ENCODE results near the gene LNPEP. TPM values are rescaled to one million over a fixed set of nuclear protein-coding genes. Genes with fewer than 3 reads are reported as not detected.

LNPEP gene
- total RNA-seq, 1 donor from 2014 or later: 13.2 TPM

DNA sequence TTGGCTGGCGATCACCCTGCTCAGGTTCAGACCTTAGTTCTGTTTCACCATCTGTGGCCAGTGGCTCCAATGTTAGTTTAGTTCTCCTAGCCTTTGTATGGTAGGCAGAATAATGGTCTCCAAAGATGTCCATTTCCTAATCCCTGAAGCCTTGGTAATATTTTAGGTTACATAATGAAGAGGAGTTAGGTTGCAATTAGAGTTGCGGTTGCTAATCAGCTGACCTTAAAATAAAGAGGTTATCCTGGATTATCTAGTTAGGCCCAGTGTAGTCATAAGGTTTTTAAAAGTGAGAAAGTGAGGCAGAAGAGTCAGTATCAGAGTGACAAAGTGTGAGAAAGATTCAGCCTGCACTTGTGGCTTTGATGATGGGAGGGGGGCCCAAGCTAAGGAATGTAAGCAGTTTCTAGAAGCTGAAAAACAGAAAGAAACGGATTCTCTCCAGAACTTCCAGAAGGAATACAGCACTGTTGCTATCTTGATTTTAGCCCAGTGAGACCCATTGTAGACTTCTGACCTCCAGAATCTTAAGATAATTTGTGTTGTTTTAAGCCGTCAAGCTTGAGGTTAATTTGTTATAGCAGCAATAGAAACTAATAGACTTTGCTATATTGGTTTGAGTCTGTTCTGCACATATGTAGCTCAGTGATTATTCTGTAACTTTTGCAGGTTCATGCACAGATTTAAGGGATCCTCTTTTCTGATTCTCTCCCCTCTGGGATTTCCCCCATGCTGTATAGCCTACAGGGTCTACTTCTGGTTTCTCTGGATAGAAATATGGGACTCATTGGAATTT is 21.6 kb downstream of the LNPEP start:
- H3K36me3 Mint-ChIP-seq (ENCODE audit: low read depth, unreplicated experiment): no peaks in the 10 kb centered on the region
- H3K9me3 Mint-ChIP-seq (ENCODE audit: unreplicated experiment): no peaks in the 10 kb centered on the region
- H3K4me3 Mint-ChIP-seq (ENCODE audit: unreplicated experiment): no peak overlapping the region
- no peaks in the 10 kb centered on the region for H3K27me3 Mint-ChIP-seq (ENCODE audit: unreplicated experiment)
- H3K4me1 Mint-ChIP-seq (ENCODE audit: unreplicated experiment): peaks cover 9% of the 10 kb centered on the region
- no peak overlapping the region for H3K27ac Mint-ChIP-seq (ENCODE audit: unreplicated experiment)
- no peak for DNase-seq (ENCODE audit: low spot score)
- TF ChIP-seq, protein P1, sequence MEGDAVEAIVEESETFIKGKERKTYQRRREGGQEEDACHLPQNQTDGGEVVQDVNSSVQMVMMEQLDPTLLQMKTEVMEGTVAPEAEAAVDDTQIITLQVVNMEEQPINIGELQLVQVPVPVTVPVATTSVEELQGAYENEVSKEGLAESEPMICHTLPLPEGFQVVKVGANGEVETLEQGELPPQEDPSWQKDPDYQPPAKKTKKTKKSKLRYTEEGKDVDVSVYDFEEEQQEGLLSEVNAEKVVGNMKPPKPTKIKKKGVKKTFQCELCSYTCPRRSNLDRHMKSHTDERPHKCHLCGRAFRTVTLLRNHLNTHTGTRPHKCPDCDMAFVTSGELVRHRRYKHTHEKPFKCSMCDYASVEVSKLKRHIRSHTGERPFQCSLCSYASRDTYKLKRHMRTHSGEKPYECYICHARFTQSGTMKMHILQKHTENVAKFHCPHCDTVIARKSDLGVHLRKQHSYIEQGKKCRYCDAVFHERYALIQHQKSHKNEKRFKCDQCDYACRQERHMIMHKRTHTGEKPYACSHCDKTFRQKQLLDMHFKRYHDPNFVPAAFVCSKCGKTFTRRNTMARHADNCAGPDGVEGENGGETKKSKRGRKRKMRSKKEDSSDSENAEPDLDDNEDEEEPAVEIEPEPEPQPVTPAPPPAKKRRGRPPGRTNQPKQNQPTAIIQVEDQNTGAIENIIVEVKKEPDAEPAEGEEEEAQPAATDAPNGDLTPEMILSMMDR (IDR thresholded peaks at IDR 0.05; ENCODE audit: unreplicated experiment): no peak

DNA sequence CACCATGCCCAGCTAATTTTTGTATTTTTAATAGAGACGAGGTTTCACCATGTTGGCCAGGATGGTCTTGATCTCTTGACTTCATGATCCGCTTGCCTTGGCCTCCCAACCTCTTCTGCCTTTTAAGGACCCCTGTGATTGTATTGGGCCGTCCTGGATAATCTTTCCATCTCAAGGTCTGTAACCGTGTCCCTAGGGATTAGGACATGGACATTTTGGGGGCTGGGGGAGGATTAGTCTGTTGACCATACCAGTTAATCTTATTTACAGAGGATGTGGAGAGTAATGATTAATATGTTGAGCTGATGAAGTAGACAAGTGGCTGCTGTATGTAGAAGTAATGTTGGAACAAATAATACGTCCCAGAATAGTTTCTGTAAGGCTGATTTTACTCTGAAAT is 23.1 kb downstream of the LNPEP start:
- Mint-ChIP-seq H3K27me3 (ENCODE audit: unreplicated experiment) (peaks cover 1% of the 10 kb centered on the region), H3K4me1 (ENCODE audit: unreplicated experiment) (peaks cover 9% of the 10 kb centered on the region), H3K9me3 (ENCODE audit: unreplicated experiment) (no peaks in the 10 kb centered on the region), H3K36me3 (ENCODE audit: low read depth, unreplicated experiment) (no peaks in the 10 kb centered on the region), H3K4me3 (ENCODE audit: unreplicated experiment) (no peak overlapping the region), H3K27ac (ENCODE audit: unreplicated experiment) (no peak overlapping the region)
- TF ChIP-seq, protein P1 (IDR thresholded peaks at IDR 0.05; ENCODE audit: unreplicated experiment): no peak
- no peak for DNase-seq (ENCODE audit: low spot score)

- Mint-ChIP-seq H3K9me3 (ENCODE audit: unreplicated experiment) (no peaks in the 10 kb centered on the region), H3K27me3 (ENCODE audit: unreplicated experiment) (peaks cover 1% of the 10 kb centered on the region), H3K36me3 (ENCODE audit: low read depth, unreplicated experiment) (no peaks in the 10 kb centered on the region), H3K4me1 (ENCODE audit: unreplicated experiment) (peaks cover 9% of the 10 kb centered on the region), H3K4me3 (ENCODE audit: unreplicated experiment) (no peak overlapping the region), H3K27ac (ENCODE audit: unreplicated experiment) (no peak overlapping the region)
- DNase-seq (ENCODE audit: low spot score): no peak
- TF ChIP-seq, protein P1 (IDR thresholded peaks at IDR 0.05; ENCODE audit: unreplicated experiment): no peak
Measured at GRCh38 chr5:96961053-96961452, 25.2 kb downstream of the LNPEP start.

GRCh38 chr5:96962540-96962991 is 26.7 kb downstream of the LNPEP start:
- Mint-ChIP-seq H3K36me3 (ENCODE audit: low read depth, unreplicated experiment) (no peaks in the 10 kb centered on the region), H3K27ac (ENCODE audit: unreplicated experiment) (no peak overlapping the region), H3K4me1 (ENCODE audit: unreplicated experiment) (peaks cover 5% of the 10 kb centered on the region), H3K27me3 (ENCODE audit: unreplicated experiment) (peaks cover 1% of the 10 kb centered on the region), H3K4me3 (ENCODE audit: unreplicated experiment) (no peak overlapping the region), H3K9me3 (ENCODE audit: unreplicated experiment) (no peaks in the 10 kb centered on the region)
- DNase-seq (ENCODE audit: low spot score): no peak
- TF ChIP-seq, protein P1 (IDR thresholded peaks at IDR 0.05; ENCODE audit: unreplicated experiment): no peak

DNA sequence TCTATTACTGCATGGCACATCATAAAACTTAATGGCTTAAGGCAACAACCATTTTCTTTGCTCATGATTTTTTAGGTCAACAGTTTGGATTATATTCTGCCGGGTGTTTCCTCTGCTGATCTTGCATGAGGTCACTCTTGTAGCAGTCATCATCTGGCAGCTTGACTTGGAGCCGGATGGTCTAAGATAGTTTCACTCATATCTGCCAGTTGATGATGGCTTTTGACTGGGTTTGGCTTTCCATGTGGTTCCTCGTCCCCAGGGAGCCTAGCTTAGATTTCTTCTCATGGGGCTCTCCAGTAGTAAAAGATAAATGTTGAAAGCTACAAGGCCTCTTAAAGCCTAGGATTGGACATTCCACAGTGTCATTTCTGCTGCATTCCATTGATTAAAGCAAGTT is 27.4 kb downstream of the LNPEP start:
- no peak for DNase-seq (ENCODE audit: low spot score)
- H3K27ac Mint-ChIP-seq (ENCODE audit: unreplicated experiment): no peak overlapping the region
- no peaks in the 10 kb centered on the region for H3K36me3 Mint-ChIP-seq (ENCODE audit: low read depth, unreplicated experiment)
- H3K27me3 Mint-ChIP-seq (ENCODE audit: unreplicated experiment): peaks cover 1% of the 10 kb centered on the region
- H3K9me3 Mint-ChIP-seq (ENCODE audit: unreplicated experiment): no peaks in the 10 kb centered on the region
- TF ChIP-seq, protein P1 (IDR thresholded peaks at IDR 0.05; ENCODE audit: unreplicated experiment): no peak
- peaks cover 5% of the 10 kb centered on the region for H3K4me1 Mint-ChIP-seq (ENCODE audit: unreplicated experiment)
- H3K4me3 Mint-ChIP-seq (ENCODE audit: unreplicated experiment): no peak overlapping the region
